Measurements from ENCODE around the gene PDZRN4. TPM values are rescaled to one million over a fixed set of nuclear protein-coding genes. Genes with fewer than 3 reads are reported as not detected.
"Not testable (repeated sequence)": the region's sequence is repeated elsewhere in the genome, so short reads cannot be mapped to it uniquely, and the experiment has no call there.

The PDZRN4 gene
- not detected for total RNA-seq

DNA sequence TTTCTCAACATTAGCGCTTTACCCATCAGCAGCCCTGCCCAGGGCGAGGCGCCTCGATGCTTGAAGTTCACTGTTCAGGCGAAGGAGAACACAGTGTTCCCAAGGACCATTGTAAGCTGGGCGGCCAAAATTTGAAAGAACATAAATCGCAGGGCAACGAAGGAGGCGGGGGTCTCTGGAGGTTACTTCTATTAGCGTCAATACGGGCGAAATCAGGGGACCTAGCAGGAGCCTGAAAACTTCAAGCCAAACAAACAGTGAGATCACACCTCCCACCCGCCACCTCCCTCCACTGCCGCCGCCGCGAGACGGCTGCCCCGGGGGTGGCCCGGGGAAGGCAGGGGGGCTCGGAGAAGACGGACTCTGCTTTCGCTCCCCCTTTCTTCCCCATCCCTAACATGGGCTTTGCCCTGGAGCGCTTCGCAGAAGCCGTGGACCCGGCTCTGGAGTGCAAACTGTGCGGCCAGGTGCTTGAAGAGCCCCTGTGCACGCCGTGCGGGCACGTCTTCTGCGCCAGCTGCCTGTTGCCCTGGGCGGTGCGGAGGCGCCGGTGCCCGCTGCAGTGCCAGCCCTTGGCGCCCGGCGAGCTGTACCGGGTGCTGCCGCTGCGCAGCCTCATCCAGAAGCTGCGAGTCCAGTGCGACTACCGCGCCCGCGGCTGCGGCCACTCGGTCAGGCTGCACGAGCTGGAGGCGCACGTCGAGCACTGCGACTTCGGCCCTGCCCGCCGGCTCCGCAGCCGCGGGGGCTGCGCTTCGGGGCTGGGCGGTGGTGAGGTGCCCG is at the start of gene PDZRN4:
PDZRN4 (plus strand) TSS at position 263 of the 783 bp plus-strand sequence.
- Mint-ChIP-seq H3K4me3 (no peak within 1 kb of the TSS), H3K4me1 (no peaks in the 10 kb centered on the region), H3K27me3 (peaks cover 34% of the 10 kb centered on the region), H3K9me3 (no peaks in the 10 kb centered on the region), H3K27ac (no peak within 1 kb of the TSS), H3K36me3 (ENCODE audit: low read depth) (no peaks in the 10 kb centered on the region)
- ATAC-seq (replicated peaks) = no peak

DNA sequence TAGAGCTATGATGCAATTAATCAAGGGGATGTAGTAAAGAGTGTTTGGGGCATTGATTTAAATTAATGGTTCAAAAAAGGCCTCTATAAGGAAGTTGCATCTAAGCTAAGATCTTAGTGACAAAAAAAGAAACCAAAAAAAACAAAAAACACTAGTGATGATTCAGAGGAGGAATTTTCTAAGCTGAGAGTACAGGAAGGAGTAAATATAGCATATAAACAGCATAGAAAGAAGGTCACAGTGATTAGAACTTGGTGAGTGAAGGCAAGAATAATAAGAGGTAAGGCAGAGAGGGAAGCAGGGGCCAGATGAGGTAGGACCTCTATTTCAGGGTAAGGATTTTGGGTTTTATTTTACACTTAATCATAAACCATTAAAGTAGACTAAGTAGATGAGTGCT is 48.0 kb upstream of the PDZRN4 start:
- Mint-ChIP-seq H3K27ac (no peak overlapping the region), H3K9me3 (no peaks in the 10 kb centered on the region), H3K27me3 (peaks cover 4% of the 10 kb centered on the region), H3K36me3 (ENCODE audit: low read depth) (no peaks in the 10 kb centered on the region), H3K4me3 (no peak overlapping the region), H3K4me1 (no peaks in the 10 kb centered on the region)
- no peak for ATAC-seq (replicated peaks)

DNA sequence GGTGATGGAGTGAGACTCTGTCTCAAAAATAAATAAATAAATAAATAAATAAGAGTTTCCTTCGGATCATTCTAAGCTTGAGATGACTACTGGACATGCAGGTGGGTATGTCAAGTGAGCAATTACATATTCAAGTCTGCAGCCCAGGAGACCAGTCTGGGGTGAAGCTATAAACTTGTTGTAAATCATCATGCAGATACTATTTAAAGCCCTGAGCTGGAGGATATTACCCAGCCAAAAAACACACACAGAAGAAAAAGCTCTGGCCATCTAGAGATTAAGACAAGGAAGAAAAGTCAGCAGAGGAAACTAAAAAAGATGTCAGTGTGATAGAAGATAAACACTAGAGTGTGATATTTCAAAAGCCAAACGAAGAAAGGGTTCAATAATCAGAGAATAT is 47.0 kb upstream of the PDZRN4 start:
- H3K4me1 Mint-ChIP-seq = no peaks in the 10 kb centered on the region
- H3K27me3 Mint-ChIP-seq = no peaks in the 10 kb centered on the region
- no peaks in the 10 kb centered on the region for H3K36me3 Mint-ChIP-seq (ENCODE audit: low read depth)
- H3K9me3 Mint-ChIP-seq = no peaks in the 10 kb centered on the region
- no peak overlapping the region for H3K4me3 Mint-ChIP-seq
- ATAC-seq (replicated peaks) = no peak
- no peak overlapping the region for H3K27ac Mint-ChIP-seq

DNA sequence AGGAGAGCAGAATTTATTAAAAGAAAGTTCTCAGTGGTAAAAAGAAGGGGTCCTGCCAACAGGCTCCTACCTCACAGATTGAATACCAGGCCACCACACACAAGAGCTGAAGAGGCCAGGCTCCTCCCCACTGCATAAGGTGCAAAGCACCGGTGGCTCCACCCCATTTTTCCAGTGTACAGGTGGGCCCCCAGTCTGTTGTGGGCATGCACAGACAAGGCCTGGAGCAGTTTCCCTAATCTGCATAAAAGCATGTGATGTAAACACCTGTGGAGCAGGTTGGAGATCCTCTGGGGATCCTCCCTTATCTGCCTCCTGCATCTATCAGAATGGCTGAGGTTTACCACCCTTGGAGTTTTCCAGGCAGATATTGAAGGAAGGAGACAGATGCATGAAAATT is 45.7 kb upstream of the PDZRN4 start:
- H3K4me1 Mint-ChIP-seq = no peaks in the 10 kb centered on the region
- no peak overlapping the region for H3K4me3 Mint-ChIP-seq
- ATAC-seq (replicated peaks) = no peak
- no peaks in the 10 kb centered on the region for H3K9me3 Mint-ChIP-seq
- no peaks in the 10 kb centered on the region for H3K36me3 Mint-ChIP-seq (ENCODE audit: low read depth)
- no peak overlapping the region for H3K27ac Mint-ChIP-seq
- no peaks in the 10 kb centered on the region for H3K27me3 Mint-ChIP-seq

DNA sequence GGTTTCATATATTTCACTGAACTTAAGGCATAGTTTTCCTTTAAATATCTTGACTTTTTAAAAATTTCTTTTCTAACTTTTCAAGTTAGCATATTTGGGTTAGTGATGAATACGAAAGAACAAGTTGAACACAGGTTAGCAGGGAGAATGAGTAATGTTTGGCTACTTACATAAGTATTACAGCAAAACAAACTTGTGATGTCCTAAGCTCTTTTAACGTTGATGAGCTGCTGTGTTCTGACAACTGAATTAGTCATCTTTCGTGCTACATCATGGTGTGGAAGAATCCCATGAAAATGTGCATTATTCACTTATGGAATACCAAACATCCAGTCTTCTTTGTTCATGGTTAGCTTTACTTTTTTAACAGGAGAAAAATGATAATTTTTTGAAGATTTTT is 36.3 kb upstream of the PDZRN4 start:
- Mint-ChIP-seq H3K27ac (no peak overlapping the region), H3K27me3 (no peaks in the 10 kb centered on the region), H3K4me1 (no peaks in the 10 kb centered on the region), H3K36me3 (ENCODE audit: low read depth) (no peaks in the 10 kb centered on the region), H3K4me3 (no peak overlapping the region), H3K9me3 (peaks cover 5% of the 10 kb centered on the region)
- no peak for ATAC-seq (replicated peaks)

DNA sequence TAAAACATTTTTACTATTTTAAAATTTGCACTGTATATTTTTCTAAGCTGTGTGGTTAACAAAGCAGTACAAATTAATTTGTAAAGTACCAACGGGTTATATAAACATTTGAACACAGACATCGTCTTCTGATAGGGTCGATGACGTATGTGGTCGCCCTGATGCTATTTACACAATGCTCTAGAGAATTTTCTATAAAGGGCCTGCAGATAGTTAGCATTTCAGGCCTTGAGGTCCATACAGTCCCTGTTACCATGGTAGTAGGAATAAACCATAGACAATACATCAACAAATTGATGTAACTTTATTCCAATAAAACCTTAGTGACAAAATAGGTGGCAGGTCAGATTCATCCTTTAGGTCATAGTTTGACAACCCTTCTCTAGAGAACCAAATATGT is 25.7 kb upstream of the PDZRN4 start:
- Mint-ChIP-seq H3K4me3 (no peak overlapping the region), H3K27ac (no peak overlapping the region), H3K27me3 (no peaks in the 10 kb centered on the region), H3K9me3 (no peaks in the 10 kb centered on the region), H3K4me1 (no peaks in the 10 kb centered on the region), H3K36me3 (ENCODE audit: low read depth) (no peaks in the 10 kb centered on the region)
- no peak for ATAC-seq (replicated peaks)

DNA sequence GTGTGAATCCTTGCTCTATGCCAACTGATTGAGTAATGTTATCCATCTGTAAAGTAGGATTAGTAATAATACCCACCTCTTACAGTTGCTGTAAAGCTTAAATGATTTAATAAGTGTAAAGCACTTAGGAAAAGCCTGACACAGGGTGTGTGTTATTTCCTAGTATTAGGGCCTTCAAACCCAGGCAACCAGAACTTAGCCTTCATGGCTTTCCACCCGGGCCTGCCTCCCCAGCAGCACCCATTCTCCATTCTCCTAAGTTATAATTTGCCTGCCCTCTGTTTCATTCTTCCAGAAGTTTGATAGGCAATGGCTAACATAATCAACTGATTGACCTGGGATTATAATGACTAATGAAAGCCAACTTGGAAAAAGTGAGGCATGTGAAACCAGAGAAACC is 20.4 kb upstream of the PDZRN4 start:
- Mint-ChIP-seq H3K27me3 (no peaks in the 10 kb centered on the region), H3K4me1 (no peaks in the 10 kb centered on the region), H3K9me3 (no peaks in the 10 kb centered on the region), H3K36me3 (ENCODE audit: low read depth) (no peaks in the 10 kb centered on the region), H3K4me3 (no peak overlapping the region), H3K27ac (no peak overlapping the region)
- ATAC-seq (replicated peaks) = no peak

DNA sequence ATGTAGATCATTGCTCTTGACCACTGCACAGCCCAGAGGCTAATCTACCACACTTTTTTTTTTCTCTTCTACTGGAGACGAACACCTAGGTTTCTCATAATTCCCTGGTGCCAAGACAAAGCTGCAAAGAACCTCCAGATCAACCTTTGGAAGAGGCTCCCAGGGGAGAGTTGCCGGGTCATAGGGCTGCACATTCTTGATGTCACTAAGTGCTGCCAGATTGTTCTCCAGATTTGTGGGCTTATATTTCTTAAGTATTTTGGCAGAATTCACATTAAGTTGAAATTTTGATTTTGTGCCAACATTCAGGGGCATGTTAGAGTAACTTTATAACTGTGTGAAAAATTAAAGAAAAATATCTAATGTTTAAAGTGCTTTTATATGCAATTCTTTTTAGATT is 13.5 kb upstream of the PDZRN4 start:
- no peak overlapping the region for H3K4me3 Mint-ChIP-seq
- no peaks in the 10 kb centered on the region for H3K9me3 Mint-ChIP-seq
- H3K27me3 Mint-ChIP-seq = no peaks in the 10 kb centered on the region
- no peaks in the 10 kb centered on the region for H3K4me1 Mint-ChIP-seq
- H3K27ac Mint-ChIP-seq = no peak overlapping the region
- no peaks in the 10 kb centered on the region for H3K36me3 Mint-ChIP-seq (ENCODE audit: low read depth)
- no peak for ATAC-seq (replicated peaks)

DNA sequence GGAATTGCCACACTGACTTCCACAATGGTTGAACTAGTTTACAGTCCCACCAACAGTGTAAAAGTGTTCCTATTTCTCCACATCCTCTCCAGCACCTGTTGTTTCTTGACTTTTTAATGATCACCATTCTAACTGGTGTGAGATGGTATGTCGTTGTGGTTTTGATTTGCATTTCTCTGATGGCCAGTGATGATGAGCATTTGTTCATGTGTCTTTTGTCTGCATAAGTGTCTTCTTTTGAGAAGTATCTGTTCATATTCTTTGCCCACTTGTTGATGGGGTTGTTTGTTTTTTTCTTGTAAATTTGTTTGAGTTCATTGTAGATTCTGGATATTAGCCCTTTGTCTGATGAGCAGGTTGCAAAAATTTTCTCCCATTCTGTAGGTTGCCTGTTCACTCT is 8.6 kb upstream of the PDZRN4 start:
- not testable (repeated sequence) for ATAC-seq (replicated peaks); H3K36me3 Mint-ChIP-seq (ENCODE audit: low read depth); H3K4me1 Mint-ChIP-seq; H3K4me3 Mint-ChIP-seq; H3K27ac Mint-ChIP-seq; H3K9me3 Mint-ChIP-seq; H3K27me3 Mint-ChIP-seq

DNA sequence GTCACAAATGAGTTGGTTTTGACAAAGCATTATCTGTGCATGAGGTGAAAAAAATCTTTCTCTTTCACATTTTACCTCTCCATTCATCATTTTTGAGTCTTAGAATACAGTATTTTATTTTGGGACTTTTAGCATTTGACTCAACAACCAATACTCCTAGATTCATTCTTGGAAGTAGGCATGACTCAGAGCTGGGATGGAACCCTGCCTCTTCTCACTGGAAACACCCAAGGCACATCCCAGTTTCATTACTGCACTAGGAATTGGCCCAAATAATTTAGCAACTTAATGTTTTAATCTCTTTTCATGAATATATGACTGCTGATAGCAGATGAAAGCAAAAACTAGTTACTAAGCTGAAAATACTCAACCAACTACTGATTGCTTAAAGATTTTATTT is 3.3 kb upstream of the PDZRN4 start:
- Mint-ChIP-seq H3K4me1 (no peaks in the 10 kb centered on the region), H3K27ac (no peak overlapping the region), H3K36me3 (ENCODE audit: low read depth) (no peaks in the 10 kb centered on the region), H3K9me3 (no peaks in the 10 kb centered on the region), H3K27me3 (peaks cover 26% of the 10 kb centered on the region), H3K4me3 (no peak overlapping the region)
- no peak for ATAC-seq (replicated peaks)

DNA sequence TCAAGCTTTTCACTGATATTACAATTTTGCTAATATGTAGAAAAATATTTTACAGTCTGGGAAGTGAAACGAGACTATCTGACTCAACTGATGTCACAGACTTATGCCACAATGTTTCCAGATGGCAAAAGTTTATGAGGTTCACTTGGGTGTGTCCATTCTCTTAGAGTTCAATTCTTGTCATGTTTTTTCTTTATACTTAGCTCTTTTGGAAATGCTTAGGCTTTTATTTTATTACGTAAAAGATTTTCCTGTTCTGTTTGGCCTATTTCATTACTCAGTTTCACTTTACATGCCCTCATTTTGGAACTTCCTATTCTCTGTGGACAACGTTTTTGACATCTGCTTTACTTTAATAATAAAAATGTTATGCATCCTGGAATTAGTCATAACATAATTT is 2.1 kb upstream of the PDZRN4 start:
- H3K4me3 Mint-ChIP-seq = no peak overlapping the region

DNA sequence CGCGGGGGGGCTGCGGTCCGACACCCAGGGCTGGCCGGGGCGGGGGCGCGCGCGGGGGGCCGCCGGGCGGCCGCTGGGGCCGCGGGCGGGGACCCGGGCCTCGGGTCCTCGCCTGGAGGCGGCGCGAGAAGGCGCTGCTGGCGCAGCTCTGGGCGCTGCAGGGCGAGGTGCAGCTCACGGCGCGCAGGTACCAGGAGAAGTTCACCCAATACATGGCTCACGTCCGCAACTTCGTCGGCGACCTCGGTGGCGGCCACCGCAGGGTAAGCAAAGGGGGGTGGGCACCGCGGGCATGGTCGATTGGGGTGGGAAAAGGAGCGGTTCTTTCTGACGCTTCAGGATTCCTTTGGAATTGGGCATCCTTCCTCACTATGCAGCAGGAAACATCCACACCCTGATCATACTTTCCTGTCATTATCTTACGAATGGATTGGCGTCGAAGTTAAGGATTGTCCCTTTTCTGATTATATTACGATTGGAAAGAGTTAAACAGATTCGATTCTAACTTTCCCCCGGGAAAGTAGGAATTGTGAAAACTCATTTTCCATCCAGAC is 798 bp downstream of the PDZRN4 start:
- Mint-ChIP-seq H3K9me3 (no peaks in the 10 kb centered on the region), H3K36me3 (ENCODE audit: low read depth) (no peaks in the 10 kb centered on the region), H3K27ac (no peak overlapping the region), H3K4me1 (no peaks in the 10 kb centered on the region), H3K4me3 (no peak overlapping the region), H3K27me3 (peaks cover 38% of the 10 kb centered on the region)
- ATAC-seq (replicated peaks) = no peak

More for the DNA sequence above, 2.1 kb upstream of the PDZRN4 start:
- Mint-ChIP-seq H3K36me3 (ENCODE audit: low read depth) (no peaks in the 10 kb centered on the region), H3K4me1 (no peaks in the 10 kb centered on the region), H3K27me3 (peaks cover 34% of the 10 kb centered on the region), H3K9me3 (no peaks in the 10 kb centered on the region), H3K27ac (no peak overlapping the region)
- no peak for ATAC-seq (replicated peaks)

DNA sequence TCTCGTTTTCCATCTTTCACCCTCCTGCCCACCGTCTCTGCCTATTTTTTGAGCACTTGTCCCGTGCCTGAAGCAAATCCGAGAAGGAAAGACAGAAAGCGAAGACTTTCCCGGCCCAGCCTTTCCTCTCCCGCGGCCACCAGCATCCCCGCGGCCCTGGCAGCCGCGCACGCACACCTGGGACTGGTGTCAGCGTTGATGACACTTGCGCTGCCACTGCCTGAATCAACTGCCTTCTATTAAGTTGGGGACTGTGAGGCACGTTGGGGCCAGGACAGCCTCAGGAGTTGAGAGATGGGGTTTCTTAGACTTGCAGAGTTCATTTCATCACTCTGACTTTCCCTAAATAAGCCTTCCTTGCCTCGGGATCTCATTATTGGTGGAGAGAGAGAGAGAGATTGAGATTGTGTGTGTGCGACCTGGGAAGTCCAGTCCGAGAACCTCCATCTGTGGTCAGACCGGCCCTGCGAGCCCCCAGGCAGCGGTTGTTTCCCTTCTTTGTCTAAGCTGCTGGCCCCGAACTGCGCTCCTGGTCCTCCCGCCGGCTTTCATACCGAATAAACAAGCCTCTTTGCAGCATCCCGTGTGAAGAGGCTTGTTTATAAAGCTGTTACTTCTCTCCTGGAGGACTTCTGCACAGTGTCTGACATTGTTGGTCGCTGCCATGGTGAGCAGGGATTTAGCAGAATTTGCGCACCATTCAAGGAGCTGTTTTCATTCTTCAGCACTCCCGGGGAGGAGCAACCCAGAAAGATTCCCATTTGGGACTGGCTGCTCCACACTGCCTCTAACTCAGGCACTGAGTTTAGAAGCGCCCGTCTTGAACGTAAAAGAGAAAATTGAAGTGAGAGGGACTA is 1.5 kb downstream of the PDZRN4 start:
- Mint-ChIP-seq H3K27ac (no peak overlapping the region), H3K4me1 (no peaks in the 10 kb centered on the region), H3K4me3 (no peak overlapping the region), H3K27me3 (peaks cover 38% of the 10 kb centered on the region), H3K36me3 (ENCODE audit: low read depth) (no peaks in the 10 kb centered on the region), H3K9me3 (no peaks in the 10 kb centered on the region)
- no peak for ATAC-seq (replicated peaks)

DNA sequence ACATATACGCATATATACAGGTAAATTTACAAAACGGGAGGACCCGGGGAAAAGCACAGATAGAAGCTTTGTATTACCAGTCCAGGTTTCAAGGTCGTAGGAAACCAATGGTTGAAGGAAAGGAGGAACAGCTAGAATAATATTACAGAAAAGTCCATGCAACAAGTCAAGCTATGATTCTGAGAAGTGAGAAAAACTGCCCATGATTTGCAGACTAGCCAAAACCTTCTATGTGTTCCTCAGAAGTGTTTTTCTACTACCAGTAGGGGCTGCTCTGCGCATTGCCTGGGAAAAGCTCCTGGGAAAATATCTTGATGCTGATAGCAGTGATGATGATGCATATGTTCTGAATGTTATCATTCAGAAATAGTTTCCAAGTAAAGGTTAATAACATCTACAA is 2.2 kb downstream of the PDZRN4 start:
- ATAC-seq (replicated peaks) = no peak
- Mint-ChIP-seq H3K4me1 (no peaks in the 10 kb centered on the region), H3K36me3 (ENCODE audit: low read depth) (no peaks in the 10 kb centered on the region), H3K9me3 (no peaks in the 10 kb centered on the region), H3K27ac (no peak overlapping the region), H3K27me3 (peaks cover 38% of the 10 kb centered on the region), H3K4me3 (no peak overlapping the region)

DNA sequence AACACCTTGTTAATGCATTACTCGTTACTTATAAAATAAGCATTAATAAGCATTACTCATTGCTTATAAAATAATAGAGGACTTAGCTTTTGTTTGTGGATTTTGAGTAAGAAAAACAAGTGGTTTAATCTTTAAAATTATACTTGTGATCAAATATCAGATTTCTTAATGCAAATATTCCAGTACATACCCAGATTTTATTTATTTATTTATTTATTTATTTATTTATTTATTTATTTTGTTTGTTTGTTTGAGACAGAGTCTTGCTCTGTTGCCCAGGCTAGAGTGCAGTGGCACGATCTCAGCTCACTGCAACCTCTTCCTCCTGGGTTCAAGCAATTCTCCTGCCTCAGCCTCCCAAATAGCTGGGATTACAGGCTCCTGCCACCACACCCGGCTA is 3.4 kb downstream of the PDZRN4 start:
- not testable (repeated sequence) for H3K4me3 Mint-ChIP-seq; ATAC-seq (replicated peaks); H3K9me3 Mint-ChIP-seq; H3K36me3 Mint-ChIP-seq (ENCODE audit: low read depth); H3K4me1 Mint-ChIP-seq; H3K27ac Mint-ChIP-seq
- peaks cover 37% of the 10 kb centered on the region for H3K27me3 Mint-ChIP-seq
